Loucy (cell line): ENCODE measurements around the gene TAF4.

Experiments
- CTCF ChIP-seq: fragments of 200-600 bp; sonication (generic); conservative IDR thresholded peaks from 2 replicates; pipeline ENCODE4 v1.5.1; 2014; ENCODE audit warnings: mild to moderate bottlenecking, antibody characterized with exemption, low read length
- EZH2phosphoT487 ChIP-seq: fragments of 200-600 bp; IDR thresholded peaks from 2 replicates; pipeline ENCODE4 v1.6.1; 2018; ENCODE audit warnings: antibody characterized with exemption, mild to moderate bottlenecking, moderate library complexity, borderline replicate concordance

- TF ChIP-seq CTCF (no peak), EZH2phosphoT487 (no peak)
Observed at GRCh38 chr20:62014889-62015537, 50.7 kb downstream of the TAF4 start.
